Testis (tissue), 3 donors: ENCODE data around the gene TMEM120B. TPM values are rescaled to one million over a fixed set of nuclear protein-coding genes. Genes with fewer than 3 reads are reported as not detected.
A peak's percentile ranks its signal among the peaks of the same experiment; 100 is the strongest.

ENCODE experiments used
- DNase-seq: peaks from one replicate; pipeline ENCODE4 v3.0.0-alpha.2; 2019
- H3K27ac ChIP-seq, 2 donors: fragments of 200-600 bp; sonication (generic); one replicate each; pipeline ENCODE4 v1.5.1; 2019
- H3K27me3 ChIP-seq: fragments of 200-600 bp; sonication (generic); one replicate; pipeline ENCODE4 v1.5.1; 2019
- H3K36me3 ChIP-seq: fragments of 200-600 bp; sonication (generic); one replicate; pipeline ENCODE4 v1.5.1; 2017; ENCODE audit warnings: low read depth; ENCODE audit errors: missing control alignments
- H3K4me1 ChIP-seq: fragments of 200-600 bp; sonication (generic); one replicate; pipeline ENCODE4 v1.5.1; 2019
- H3K4me3 ChIP-seq, 2 donors: fragments of 200-600 bp; sonication (generic); one replicate each; pipeline ENCODE4 v1.5.1; 2017 to 2019
- H3K9me3 ChIP-seq: fragments of 200-600 bp; sonication (generic); one replicate; pipeline ENCODE4 v1.5.1; 2017
- POLR2A ChIP-seq: fragments of 450-650 bp; IDR thresholded peaks from one replicate; pipeline ENCODE4 v1.6.1; 2017; ENCODE audit warnings: antibody characterized with exemption, mild to moderate bottlenecking, moderate library complexity
- WGBS, 2 donors: methylation state at CpG; one replicate each; pipeline ENCODE4 v1.1.5; 2018; 5-methylcytosine and 5-hydroxymethylcytosine counted together
- intact Hi-C: fragments of 100-400 bp; cut with DNase I; formaldehyde crosslinking; loops from one replicate; pipeline ENCODE4 v1.15.1; 2023; ENCODE audit warnings: low total_unique reads
- polyA plus RNA-seq: library from polyadenylated mRNA; stranded (reverse); fragments of 350-450 nt; fragmentation: Illumina TruSeq; extraction: RNeasy Lipid Tissue Mini Kit (QIAGEN cat#74804); gene quantifications from one replicate; pipeline ENCODE4 v1.2.3, GENCODE V29; 2014; ENCODE audit warnings: low read depth, low replicate concordance; ENCODE audit not compliant: insufficient read depth
- total RNA-seq, 2 donors: library from RNA; depleted of rRNA; stranded (reverse); fragments of >200 nt; gene quantifications; one replicate each; pipeline ENCODE4 v1.2.3, GENCODE V29; 2016
- TF ChIP-seq, protein P1 (sequence below), 3 experiments: fragments of 450-650 bp in 2 of 3; fragments of 200-600 bp in 1 of 3; sonication (generic) in 1 of 3; IDR thresholded peaks; one replicate each; pipeline ENCODE4 v1.5.1; 2016 to 2019; ENCODE audit warnings: antibody characterized with exemption in 3 of 3, mild to moderate bottlenecking in 2 of 3, moderate library complexity in 1 of 3

TMEM120B gene
- total and polyA plus RNA-seq, 3 donors from 2014 or later: 4.9 to 17.2 (median 16.9) TPM

DNA sequence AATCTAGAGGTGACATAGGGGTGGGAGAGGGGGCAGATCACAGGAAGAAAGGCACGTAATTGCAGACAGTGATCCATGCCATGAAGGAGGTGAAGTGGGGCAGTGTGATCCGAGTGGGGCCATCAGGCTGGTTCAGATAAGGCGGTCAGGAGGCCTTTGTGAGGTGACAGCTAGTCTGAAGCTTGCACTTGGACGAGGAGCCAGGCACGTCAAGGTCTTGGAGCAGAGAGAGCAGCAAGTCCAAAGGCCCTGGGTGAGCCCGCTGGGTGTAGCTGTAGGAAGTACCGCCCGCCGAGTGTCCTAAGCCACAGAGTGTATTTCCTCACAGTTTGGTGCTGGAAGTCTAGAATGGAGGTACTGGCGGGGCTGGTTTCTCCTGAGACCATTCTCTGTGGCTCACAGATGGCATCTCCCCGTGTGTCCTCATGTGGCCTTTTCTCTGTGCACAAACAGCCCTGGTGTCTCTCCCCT, 57.3 kb downstream of the TMEM120B start:
- Histone ChIP-seq H3K27ac (no peak overlapping the region), H3K4me1 (peaks cover 8% of the 10 kb centered on the region), H3K4me3 (no peak overlapping the region), H3K27me3 (no peaks in the 10 kb centered on the region), H3K36me3 (no peaks in the 10 kb centered on the region), H3K9me3 (no peaks in the 10 kb centered on the region)
- WGBS, 2 donors: 76 to 91% methylated on average over 10 to 11 of the region's 11 CpGs
- no peak for DNase-seq
- intact Hi-C loops: loop anchor here (5.0 kb wide), 1 partner anchor 73 kb away; no protein-coding TSS in a partner anchor
- TF ChIP-seq POLR2A: no peak
- TF ChIP-seq, protein P1, sequence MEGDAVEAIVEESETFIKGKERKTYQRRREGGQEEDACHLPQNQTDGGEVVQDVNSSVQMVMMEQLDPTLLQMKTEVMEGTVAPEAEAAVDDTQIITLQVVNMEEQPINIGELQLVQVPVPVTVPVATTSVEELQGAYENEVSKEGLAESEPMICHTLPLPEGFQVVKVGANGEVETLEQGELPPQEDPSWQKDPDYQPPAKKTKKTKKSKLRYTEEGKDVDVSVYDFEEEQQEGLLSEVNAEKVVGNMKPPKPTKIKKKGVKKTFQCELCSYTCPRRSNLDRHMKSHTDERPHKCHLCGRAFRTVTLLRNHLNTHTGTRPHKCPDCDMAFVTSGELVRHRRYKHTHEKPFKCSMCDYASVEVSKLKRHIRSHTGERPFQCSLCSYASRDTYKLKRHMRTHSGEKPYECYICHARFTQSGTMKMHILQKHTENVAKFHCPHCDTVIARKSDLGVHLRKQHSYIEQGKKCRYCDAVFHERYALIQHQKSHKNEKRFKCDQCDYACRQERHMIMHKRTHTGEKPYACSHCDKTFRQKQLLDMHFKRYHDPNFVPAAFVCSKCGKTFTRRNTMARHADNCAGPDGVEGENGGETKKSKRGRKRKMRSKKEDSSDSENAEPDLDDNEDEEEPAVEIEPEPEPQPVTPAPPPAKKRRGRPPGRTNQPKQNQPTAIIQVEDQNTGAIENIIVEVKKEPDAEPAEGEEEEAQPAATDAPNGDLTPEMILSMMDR (IDR thresholded peaks at IDR 0.05): no peak

- H3K27ac ChIP-seq: no peak overlapping the region
- TF ChIP-seq, protein P1 (IDR thresholded peaks at IDR 0.05): no peak
- TF ChIP-seq POLR2A: no peak
- 83 to 86% methylated on average over 9 of the region's 9 CpGs for WGBS, 2 donors
- no peak overlapping the region for H3K4me3 ChIP-seq
- intact Hi-C loops: no loop called here
- H3K4me1 ChIP-seq: peaks cover 8% of the 10 kb centered on the region
- H3K27me3 ChIP-seq: no peaks in the 10 kb centered on the region
- DNase-seq: no peak
- no peaks in the 10 kb centered on the region for H3K36me3 ChIP-seq
- no peaks in the 10 kb centered on the region for H3K9me3 ChIP-seq
These were observed 57.8 kb downstream of the TMEM120B start for GRCh38 chr12:121770388-121770787.

DNA sequence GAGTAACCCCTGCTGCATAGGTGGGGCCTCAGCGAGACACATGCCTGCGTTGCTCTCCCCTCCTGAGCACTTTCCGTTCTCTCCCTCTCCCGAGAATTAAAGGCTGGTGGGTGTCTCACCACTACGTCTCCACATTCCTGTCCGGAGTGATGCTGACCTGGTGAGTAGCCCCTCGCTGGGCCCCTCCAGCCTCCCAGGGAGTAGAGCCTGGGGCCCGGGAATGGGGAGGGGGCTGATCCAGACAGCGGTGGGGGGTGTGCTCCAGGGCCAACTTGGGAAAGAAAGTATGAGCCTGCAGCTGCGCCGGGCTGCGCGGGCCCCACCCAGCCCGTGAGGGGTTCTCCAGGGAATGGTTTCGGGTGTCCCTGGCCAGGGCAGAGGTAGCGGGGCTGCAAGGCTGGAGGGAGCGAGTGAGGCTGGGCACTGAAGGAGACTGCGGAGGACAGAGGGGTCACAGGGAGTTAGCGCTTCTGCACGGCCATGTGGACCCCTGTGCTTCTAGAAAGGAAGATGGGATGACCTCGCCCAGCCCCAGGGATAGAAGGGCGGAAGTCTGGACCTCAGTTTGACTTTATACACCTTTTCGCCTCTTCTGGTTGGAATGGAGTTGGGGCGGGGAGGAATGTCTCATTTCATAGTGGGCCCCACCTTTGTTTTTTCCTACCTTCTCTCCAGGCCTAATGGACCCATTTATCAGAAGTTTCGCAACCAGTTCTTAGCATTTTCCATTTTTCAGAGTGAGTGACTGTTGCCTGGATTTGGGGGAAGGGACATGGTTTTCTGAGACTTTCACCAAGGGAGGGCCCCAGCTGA, 58.5 kb downstream of the TMEM120B start:
- Histone ChIP-seq H3K36me3 (no peaks in the 10 kb centered on the region), H3K27ac (no peak overlapping the region), H3K27me3 (no peaks in the 10 kb centered on the region), H3K4me1 (peaks cover 8% of the 10 kb centered on the region), H3K9me3 (no peaks in the 10 kb centered on the region), H3K4me3 (no peak overlapping the region)
- no peak for DNase-seq
- TF ChIP-seq POLR2A: no peak
- TF ChIP-seq, protein P1 (IDR thresholded peaks at IDR 0.05): no peak
- WGBS, 2 donors: 83 to 89% methylated on average over 18 to 25 of the region's 25 CpGs
- intact Hi-C loops: no loop called here

DNA sequence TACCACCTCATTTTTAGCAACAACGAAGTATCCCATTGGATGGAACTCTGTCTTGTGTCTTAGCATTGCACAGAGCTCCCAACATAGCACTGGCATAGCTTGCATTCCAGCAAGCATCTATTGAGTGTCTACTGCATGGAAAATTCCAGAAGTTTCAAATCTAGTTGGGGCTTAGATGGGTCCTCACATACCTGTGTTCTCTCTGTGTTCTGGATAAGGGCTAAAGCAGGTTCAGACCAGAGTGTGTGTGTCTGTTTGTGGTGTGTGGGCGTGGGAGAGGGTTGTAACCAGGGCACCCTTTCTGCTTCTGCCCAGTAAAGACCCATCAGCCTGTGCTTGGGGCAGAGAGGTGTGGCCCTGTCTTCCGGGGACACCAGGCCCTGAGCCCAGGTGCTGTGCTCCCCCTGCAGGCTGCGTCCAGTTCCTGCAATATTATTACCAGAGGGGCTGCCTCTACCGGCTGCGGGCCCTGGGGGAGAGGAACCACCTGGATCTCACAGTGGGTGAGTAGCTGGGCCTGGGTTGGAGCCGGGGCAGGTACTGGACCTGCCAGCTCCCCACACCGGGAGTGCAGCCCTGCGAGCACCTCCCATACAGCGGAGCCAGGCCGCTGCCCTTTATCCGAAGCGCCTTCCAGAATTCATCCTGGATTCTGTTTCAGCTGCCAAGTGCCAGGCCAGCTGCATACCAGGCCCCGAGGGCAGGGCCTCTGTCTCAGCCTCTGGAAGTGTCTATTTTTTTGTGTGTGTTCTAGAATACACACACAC, 60.6 kb downstream of the TMEM120B start:
- DNase-seq: peak; percentile 74
- no peak overlapping the region for H3K4me3 ChIP-seq
- no peaks in the 10 kb centered on the region for H3K36me3 ChIP-seq
- no peaks in the 10 kb centered on the region for H3K9me3 ChIP-seq
- peaks cover 3% of the 10 kb centered on the region for H3K4me1 ChIP-seq
- no peaks in the 10 kb centered on the region for H3K27me3 ChIP-seq
- 56 to 79% methylated on average over 3 to 14 of the region's 14 CpGs for WGBS, 2 donors
- H3K27ac ChIP-seq: no peak overlapping the region
- TF ChIP-seq, protein P1 (IDR thresholded peaks at IDR 0.05): peak; percentile 68 to 77 (median 75)
- no peak for TF ChIP-seq POLR2A
- intact Hi-C loops: no loop called here
